ENCODE measurements around the gene MXD3.
"Not testable (repeated sequence)": the region's sequence is repeated elsewhere in the genome, so short reads cannot be mapped to it uniquely, and the experiment has no call there.

MXD3 gene

GRCh38 chr5:177260961-177261360 lies 50.7 kb downstream of the MXD3 start:
- DNase-seq: no peak

- not testable (repeated sequence) for DNase-seq
Measured at GRCh38 chr5:177258711-177259110, 53.0 kb downstream of the MXD3 start.
